ENCODE data around the gene CTNNA2. TPM values are rescaled to one million over a fixed set of nuclear protein-coding genes. Genes with fewer than 3 reads are reported as not detected.

CTNNA2 gene
- total RNA-seq, 2 donors from 2014 or later, result not detected

DNA sequence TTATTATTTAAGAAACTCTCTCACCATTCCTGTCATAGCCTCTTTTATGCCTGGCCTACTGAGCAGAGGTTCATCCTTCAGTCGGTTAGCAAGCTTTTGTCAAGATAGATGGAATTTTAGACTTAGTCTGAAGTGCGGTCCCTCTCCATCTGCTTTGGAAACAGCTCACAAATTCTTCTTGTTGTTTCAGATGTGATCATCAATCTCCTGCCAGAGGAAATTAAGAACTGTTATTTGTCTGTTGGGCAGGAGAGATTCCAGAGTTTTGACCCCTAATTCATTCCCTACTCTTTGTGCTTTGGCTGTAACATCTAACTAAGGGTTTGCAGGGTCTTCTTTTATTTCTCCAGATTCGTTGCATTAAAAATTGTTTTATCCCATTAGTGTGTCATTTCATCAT lies 735.3 kb downstream of the CTNNA2 start:
- Histone ChIP-seq H3K9me3 (no peaks in the 10 kb centered on the region), H3K4me1 (no peaks in the 10 kb centered on the region), H3K27ac (no peak overlapping the region), H3K27me3 (no peaks in the 10 kb centered on the region), H3K4me3 (no peak overlapping the region), H3K36me3 (no peaks in the 10 kb centered on the region)
- DNase-seq (ENCODE audit: low spot score), result no peak
- TF ChIP-seq, protein P1, sequence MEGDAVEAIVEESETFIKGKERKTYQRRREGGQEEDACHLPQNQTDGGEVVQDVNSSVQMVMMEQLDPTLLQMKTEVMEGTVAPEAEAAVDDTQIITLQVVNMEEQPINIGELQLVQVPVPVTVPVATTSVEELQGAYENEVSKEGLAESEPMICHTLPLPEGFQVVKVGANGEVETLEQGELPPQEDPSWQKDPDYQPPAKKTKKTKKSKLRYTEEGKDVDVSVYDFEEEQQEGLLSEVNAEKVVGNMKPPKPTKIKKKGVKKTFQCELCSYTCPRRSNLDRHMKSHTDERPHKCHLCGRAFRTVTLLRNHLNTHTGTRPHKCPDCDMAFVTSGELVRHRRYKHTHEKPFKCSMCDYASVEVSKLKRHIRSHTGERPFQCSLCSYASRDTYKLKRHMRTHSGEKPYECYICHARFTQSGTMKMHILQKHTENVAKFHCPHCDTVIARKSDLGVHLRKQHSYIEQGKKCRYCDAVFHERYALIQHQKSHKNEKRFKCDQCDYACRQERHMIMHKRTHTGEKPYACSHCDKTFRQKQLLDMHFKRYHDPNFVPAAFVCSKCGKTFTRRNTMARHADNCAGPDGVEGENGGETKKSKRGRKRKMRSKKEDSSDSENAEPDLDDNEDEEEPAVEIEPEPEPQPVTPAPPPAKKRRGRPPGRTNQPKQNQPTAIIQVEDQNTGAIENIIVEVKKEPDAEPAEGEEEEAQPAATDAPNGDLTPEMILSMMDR (IDR thresholded peaks at IDR 0.05), result no peak

- H3K9me3 ChIP-seq, result no peaks in the 10 kb centered on the region
- TF ChIP-seq, protein P1 (IDR thresholded peaks at IDR 0.05), result no peak
- no peaks in the 10 kb centered on the region for H3K36me3 ChIP-seq
- no peak overlapping the region for H3K27ac ChIP-seq
- no peaks in the 10 kb centered on the region for H3K27me3 ChIP-seq
- no peaks in the 10 kb centered on the region for H3K4me1 ChIP-seq
- no peak overlapping the region for H3K4me3 ChIP-seq
- DNase-seq (ENCODE audit: low spot score), result no peak
Observed at GRCh38 chr2:80252294-80252986, 739.6 kb downstream of the CTNNA2 start.

DNA sequence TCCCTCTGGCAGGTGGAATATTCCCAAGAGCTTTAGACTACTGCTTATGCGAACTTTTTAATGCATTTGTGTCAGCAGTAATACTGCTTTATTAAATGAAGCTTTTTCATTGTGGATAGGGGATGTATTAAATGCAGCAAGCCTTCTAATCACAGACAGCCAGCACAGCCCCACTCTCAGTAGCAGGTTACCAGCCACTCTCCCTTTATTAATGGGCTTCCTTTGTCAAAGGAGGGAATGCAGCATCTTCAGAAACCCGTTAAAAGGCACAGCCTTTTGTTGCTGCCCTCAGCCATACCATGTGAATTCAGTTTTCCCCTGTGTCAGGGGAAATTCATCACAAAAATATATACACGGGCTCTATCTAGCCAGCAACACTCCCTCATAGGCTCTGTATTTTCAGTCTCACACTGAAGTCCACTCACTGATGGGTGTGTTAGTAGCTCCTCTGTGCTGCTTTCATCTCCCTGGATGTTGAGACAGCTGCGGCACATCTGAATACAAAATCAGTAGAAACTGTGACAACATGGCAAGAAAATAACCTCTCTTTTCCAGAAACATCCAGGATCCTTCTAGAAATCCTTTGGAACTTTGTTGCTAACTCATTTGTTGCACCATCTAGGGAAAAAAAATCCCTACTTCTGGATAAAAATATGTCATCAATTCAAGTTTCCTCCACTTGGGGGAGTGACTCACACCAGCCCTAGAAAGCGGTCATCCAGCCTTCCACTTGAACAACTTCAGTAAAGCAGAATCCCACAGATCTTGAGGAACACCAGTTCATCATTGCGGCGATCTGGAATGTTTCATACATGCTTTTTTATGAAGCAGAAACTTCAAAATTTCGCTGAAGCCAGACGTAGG lies 743.3 kb downstream of the CTNNA2 start:
- Histone ChIP-seq H3K27ac (no peak overlapping the region), H3K27me3 (no peaks in the 10 kb centered on the region), H3K36me3 (no peaks in the 10 kb centered on the region), H3K4me1 (no peaks in the 10 kb centered on the region), H3K4me3 (no peak overlapping the region), H3K9me3 (no peaks in the 10 kb centered on the region)
- TF ChIP-seq, protein P1 (IDR thresholded peaks at IDR 0.05), result peak in 1 of 2 donors; percentile 44
- DNase-seq (ENCODE audit: low spot score), result no peak

DNA sequence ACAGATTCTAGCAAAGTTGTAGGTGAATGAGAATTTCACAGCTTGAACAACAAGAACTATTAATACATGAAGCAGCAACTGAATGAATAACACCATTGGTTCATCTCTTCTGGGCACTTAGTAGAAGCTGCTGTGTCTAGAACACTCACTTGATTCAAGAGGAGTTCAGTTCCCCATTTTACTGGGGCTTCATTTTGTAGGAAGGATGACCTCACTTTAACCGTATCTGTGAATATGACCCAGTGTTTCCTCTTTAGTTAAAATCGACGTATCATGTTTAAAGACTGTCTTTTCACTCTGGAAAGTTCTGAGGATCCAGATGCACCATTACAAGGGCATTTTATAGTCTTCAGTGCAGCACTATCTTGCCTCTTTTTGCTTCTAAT lies 743.9 kb downstream of the CTNNA2 start:
- DNase-seq (ENCODE audit: low spot score), result no peak
- H3K4me3 ChIP-seq, result no peak overlapping the region
- H3K27me3 ChIP-seq, result no peaks in the 10 kb centered on the region
- H3K36me3 ChIP-seq, result no peaks in the 10 kb centered on the region
- TF ChIP-seq, protein P1 (IDR thresholded peaks at IDR 0.05), result no peak
- no peak overlapping the region for H3K27ac ChIP-seq
- no peaks in the 10 kb centered on the region for H3K4me1 ChIP-seq
- no peaks in the 10 kb centered on the region for H3K9me3 ChIP-seq

DNA sequence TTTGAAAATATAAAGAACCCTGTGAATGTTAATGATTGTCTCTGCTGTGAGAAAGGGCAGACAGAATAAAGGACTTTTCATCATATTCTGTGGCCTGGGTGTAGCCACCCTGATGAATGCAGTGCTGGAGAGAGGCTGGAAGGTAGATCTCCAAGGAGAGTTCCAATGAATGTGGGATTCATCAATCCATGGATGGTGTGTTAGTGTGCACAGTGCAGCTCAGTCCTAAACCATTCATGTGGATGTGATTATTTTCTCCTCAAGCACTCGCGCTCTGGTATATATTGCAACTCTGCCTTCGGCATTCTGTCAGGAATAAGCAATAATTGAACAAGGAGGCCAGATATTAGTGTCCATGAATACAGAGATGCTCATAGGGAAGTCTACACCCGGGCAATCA lies 744.6 kb downstream of the CTNNA2 start:
- H3K9me3 ChIP-seq, result no peaks in the 10 kb centered on the region
- H3K4me3 ChIP-seq, result no peak overlapping the region
- H3K4me1 ChIP-seq, result no peaks in the 10 kb centered on the region
- DNase-seq (ENCODE audit: low spot score), result no peak
- no peaks in the 10 kb centered on the region for H3K36me3 ChIP-seq
- TF ChIP-seq, protein P1 (IDR thresholded peaks at IDR 0.05), result no peak
- no peak overlapping the region for H3K27ac ChIP-seq
- no peaks in the 10 kb centered on the region for H3K27me3 ChIP-seq

All from right atrium auricular region (tissue), 2 donors.